Amygdala (tissue), 56 donors: ENCODE measurements around the gene PTPA.
A peak's percentile ranks its signal among the peaks of the same experiment; 100 is the strongest.

Source experiments
- DNase-seq, 56 donors: peaks; one replicate each; lab custom pipeline; 2025; lab: John Stamatoyannopoulos, UW

Gene PTPA

GRCh38 chr9:129131300-129132145, 20.3 kb downstream of the PTPA start:
- peak in 45 of 56 donors; percentile 18 to 85 (median 49) for DNase-seq

DNA sequence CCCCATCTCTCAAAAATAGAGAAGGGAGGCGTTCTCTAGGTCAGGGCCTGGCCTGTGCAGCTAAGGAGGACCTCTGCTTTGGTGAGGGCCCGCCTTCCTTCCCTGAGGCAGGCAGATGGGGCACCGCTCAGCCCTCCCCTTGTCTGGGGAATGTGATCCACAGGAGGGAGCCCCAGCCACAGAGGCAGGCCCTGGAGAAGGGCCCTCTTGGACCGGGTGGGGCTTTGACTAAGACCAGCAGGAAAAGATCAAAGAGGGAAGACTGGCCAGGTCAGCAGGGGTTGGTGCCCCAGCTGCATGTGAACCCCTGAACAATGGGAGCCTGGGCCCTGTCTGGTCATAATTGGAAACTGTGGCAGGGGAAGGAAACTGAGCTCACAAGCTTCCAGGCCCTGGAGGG, 21.9 kb downstream of the PTPA start:
- DNase-seq, result no peak

DNA sequence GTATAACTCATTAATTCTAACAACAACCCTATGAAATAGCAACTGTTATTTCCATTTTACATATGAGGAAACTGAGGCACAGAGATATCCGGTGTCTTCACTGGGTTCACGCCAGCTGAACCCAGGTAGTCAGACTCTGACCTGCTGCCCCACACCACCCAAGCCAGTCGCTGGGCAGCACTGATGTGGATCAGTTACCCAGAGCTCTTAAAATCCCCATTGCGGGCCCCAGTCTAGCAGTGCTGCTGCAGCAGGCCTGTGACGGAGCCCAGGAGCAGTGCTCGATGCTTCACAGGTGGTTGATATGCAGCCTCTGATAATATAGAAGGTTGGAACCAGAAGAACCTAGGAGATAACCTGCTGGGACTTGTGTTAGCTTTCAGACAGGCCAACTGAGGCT, 24.3 kb downstream of the PTPA start:
- DNase-seq, result no peak

- DNase-seq, result no peak
Observed at GRCh38 chr9:129136446-129137035, 25.3 kb downstream of the PTPA start.

DNA sequence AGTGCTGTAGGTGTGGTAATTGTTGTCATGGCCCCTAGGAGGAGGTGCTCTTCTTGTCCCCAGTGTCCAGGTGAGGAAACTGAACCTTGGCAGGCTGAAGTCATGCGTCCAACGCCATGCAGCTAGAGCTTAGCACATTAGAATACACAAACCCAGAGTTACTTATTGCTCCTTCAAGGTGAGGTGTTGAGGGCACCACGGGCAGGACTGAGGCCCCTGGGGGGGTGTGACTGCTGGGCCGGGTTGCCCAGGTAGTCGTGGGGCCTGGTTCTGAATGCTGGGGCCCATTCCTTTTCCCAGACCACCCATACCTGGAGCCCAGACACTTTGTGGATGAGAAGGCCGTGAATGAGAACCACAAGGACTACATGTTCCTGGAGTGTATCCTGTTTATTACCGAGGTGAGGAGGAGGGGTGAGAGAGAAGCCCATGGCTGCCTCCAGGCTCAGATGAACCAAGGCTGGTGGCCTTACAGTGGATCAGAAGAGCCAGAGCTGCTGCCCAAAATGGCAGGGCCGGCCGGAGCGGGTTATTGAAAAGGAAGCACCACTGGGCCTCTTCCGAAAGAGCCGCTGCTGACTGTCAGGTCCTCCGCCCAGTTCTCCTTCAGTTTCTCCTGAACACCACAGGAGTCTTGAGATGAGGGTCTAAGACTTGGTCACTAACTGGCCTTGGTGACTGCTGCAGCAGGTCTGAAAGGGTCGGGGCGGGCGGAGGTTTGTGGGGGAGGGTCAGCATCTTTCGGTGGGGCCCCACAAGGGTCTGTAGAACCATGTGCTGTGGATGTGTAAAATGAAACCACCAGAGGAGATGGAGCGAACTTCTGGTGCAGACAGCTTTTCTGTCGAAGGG, 26.3 kb downstream of the PTPA start:
- DNase-seq, result no peak

DNA sequence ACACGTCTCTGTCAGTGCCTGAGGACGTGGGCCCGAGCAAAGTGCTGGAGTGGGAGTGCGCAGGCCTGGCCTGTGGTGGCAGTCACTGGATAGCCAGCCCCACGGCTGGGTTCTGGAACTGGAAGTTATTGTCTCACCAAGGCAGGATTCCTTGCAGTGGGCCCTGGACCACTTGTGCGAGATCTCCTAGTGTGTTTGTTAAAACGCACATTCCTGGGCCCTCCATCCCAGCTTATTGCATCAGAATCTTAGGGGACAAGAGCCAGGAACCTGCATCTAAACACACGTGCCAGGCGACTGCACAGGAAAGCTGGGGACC, 26.9 kb downstream of the PTPA start:
- no peak for DNase-seq

- peak in 7 of 56 donors; percentile 24 to 64 (median 50) for DNase-seq
Observed at GRCh38 chr9:129138476-129139232, 27.4 kb downstream of the PTPA start.

DNA sequence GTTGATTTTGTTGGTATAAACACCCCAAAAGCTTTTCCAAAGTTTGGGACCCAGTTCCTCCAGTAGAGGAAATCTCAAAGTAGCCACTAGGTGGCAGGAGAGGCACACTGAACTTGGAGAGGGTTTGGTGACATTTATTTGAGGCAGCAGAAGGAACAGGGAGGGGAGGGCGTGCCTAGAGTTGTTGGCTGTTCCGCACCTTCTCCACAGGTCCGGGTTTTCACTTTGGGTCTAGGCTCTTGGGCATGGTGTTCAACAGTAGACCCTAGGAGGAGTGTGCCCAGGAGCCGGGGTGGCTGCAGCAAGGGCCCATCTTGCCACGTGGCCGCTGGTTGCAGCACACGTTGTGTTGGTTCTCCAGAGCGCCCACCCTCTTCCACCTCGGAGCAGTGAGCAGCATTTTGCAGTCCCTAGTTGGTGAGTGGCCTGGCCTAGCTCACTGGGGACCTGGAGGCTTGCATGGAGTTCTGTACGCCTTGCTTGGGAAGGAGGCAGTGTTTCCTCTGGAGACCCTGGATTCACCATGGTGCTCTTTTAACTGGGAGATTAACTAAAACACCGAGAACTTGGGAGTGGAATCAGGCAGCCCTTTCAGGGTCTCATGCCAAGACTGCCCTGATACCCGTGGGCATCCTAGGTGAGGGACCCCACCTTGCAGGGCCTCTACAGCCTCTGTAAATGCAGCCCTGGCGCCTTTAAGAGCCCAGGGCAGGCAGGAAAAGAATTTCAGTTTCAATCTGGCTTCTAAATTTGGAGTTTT, 28.2 kb downstream of the PTPA start:
- peak in 49 of 56 donors; percentile 36 to 88 (median 69) for DNase-seq

DNA sequence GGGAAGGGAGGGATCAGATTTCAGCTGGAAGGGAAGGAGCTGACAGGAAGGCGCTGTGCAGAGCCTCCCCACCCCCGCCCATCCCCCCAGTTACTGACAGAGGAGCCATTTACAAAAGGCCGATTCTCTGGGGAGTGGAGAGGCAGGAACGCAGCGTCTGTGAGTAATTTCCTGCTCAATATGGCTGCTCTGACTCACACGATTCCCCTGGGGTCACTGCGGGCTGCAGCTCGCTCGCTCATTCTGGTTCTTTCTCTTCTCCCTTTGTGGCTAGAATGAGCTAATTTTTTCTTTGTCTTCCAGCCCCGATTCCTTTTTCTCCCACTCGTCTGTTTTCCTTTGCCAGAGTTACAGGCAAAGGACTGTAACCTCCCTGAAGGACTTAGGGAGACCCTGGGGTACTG, 28.8 kb downstream of the PTPA start:
- peak in 55 of 56 donors; percentile 39 to 94 (median 83) for DNase-seq

DNA sequence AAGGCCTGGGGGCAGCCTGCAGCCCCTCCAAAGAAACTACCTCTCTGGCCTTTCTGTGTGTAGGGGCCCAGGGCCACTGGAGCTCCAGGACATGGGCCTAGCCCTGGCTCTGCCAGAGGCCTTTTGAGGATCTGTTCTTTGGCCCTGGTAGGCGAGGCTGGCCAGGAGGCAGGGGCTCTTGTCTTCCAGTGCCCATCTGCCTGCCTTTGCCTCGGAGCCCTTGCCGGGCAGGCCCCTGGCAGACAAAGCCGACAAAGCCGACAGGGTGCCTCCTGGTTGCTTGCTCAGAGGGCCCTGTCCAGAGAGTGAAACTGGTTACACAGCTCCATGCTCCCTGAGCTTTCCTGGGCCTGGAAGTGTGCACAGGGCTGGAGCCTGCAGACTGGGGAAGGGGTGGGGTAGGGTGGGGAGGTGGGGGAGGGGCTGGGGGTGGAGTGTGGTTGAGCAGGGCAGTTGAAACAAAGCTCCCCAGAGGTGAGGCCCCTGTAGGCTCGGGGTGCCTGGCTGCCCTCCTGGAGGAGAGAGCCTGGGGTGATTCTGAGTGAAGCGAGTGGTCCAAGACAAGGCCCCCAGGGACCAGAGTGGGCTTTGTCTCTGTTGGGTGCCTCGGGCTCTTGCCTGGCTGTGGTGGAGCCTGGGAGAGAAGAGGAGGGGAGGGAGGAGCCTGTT, 29.3 kb downstream of the PTPA start:
- peak in 27 of 56 donors; percentile 17 to 79 (median 56) for DNase-seq

DNA sequence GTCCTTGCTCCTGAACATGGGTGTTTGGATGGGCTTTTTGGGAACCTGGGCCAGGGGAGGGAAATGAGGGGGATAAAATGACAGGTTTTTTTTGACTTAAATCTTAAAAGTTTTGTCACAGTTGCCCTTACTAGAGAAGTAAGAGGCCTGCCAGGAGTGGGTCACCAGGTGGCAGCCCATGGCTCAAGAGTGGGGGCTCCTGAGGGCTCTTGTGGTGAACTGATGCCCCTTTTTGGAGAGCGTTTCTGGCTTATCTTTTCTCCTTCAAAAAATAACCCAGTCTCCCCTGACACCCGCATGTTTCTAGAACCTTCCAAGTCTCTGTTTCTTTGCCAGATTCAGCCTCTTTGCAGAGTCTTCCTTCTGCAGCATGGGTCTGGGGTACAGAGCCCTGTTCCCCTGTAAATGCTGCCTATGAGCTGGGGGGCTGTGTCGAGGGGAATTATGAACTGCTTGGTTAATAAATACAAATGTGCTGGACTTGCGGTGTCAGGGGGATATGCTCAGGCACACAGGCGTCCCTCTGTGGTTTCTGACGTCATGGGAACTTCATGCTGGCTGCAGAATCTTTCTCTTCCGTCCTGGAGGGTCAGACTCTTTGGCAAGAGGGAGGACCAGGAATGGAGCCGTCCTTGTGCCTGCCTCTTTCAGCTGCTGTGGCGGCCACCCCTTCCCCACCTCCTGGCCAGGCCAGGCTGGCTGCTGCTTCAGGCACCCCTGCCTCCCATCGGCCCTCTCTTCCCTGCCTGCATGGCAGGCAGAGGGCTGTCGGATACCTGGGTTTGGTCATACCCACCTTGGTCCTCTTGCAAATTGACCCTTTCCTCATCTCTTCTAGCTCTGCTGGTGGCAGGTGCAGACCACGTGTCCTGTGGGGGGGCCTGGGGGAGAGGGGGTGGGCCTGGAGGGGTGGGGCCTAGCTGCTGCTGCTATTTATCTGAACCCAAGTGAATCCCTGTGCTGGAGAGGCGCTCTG, 30.1 kb downstream of the PTPA start:
- peak in 29 of 56 donors; percentile 15 to 71 (median 42) for DNase-seq

GRCh38 chr9:129142138-129142935, 31.1 kb downstream of the PTPA start:
- no peak for DNase-seq

GRCh38 chr9:129143031-129143927, 32.1 kb downstream of the PTPA start:
- DNase-seq, result peak in 52 of 56 donors; percentile 13 to 85 (median 56)

GRCh38 chr9:129145316-129145715, 34.1 kb downstream of the PTPA start:
- no peak for DNase-seq

DNA sequence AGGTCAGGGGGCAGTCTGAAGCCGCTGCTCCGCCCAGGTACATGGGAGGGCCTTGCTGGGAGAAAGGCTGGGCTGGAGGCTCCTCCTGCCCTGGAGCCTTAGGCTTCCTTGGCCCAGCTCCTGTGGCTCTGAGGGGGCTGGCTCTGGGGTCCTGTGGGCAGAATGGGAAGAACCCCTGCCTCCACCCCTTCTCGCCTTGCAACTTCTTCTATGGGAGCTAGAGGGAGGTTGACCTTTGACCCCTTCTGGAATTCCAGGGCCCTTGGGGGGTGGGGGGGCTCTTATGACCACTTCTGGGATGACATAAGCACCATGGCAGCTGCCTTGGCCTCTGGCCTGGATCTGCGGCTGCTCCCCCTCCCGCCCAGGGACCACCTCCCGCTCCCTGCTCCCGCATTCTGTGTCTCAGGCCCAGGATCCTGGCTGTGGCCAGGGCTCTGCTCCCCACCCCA, 34.7 kb downstream of the PTPA start:
- peak in 2 of 56 donors; percentile 24 for DNase-seq

- DNase-seq, result peak in 24 of 56 donors; percentile 7 to 65 (median 46)
Observed at GRCh38 chr9:129146441-129146941, 35.3 kb downstream of the PTPA start.
